Transverse colon (tissue), 4 donors: ENCODE results near the gene CD164. TPM values are rescaled to one million over a fixed set of nuclear protein-coding genes. Genes with fewer than 3 reads are reported as not detected.
A peak's percentile ranks its signal among the peaks of the same experiment; 100 is the strongest.

Experiments used
- DNase-seq: peaks from one replicate; pipeline ENCODE4 v3.0.0-alpha.2; 2019
- H3K27ac ChIP-seq, 4 donors: fragments of 200-600 bp; sonication (generic); 2 replicates each; pipeline ENCODE4 v1.5.1; 2016 to 2018; ENCODE audit warnings: inconsistent platforms in 4 of 4
- H3K27me3 ChIP-seq: fragments of 200-600 bp; sonication (generic); 2 replicates; pipeline ENCODE4 v1.5.1; 2017; ENCODE audit warnings: inconsistent platforms
- H3K36me3 ChIP-seq, 4 donors: fragments of 200-600 bp; sonication (generic); 2 replicates each; pipeline ENCODE4 v1.5.1; 2017 to 2019; ENCODE audit warnings: inconsistent platforms in 4 of 4
- H3K4me1 ChIP-seq, 4 donors: fragments of 200-600 bp; sonication (generic); 2 replicates each; pipeline ENCODE4 v1.5.1; 2017 to 2020; ENCODE audit warnings: inconsistent platforms in 4 of 4
- H3K4me3 ChIP-seq, 4 donors: fragments of 200-600 bp; sonication (generic); 1 replicate in 1 of 4; 2 replicates in 3 of 4; pipeline versions ENCODE4 v1.5.1 to v1.6.1; 2017 to 2019; ENCODE audit warnings: inconsistent platforms in 4 of 4
- H3K9me3 ChIP-seq, 2 donors: fragments of 200-600 bp; sonication (generic); 2 replicates each; pipeline ENCODE4 v1.5.1; 2017 to 2019; ENCODE audit warnings: inconsistent platforms in 2 of 2
- CTCF ChIP-seq, 5 experiments: fragments of 200-600 bp in 3 of 5; fragments of 450-650 bp in 2 of 5; sonication (generic) in 3 of 5; IDR thresholded peaks; 1 replicate in 2 of 5; 2 replicates in 3 of 5; pipeline ENCODE4 v1.5.1; 2016 to 2017; ENCODE audit warnings: antibody characterized with exemption in 5 of 5, inconsistent platforms in 3 of 5, mild to moderate bottlenecking in 2 of 5, moderate library complexity in 1 of 5
- EP300 ChIP-seq: sonication (generic); formaldehyde crosslinking; IDR thresholded peaks from one replicate; pipeline ENCODE4 v1.6.1; 2017; ENCODE audit warnings: antibody characterized with exemption, low read depth
- POLR2A ChIP-seq: fragments of 450-650 bp; IDR thresholded peaks from one replicate; pipeline ENCODE4 v1.6.1; 2016; ENCODE audit warnings: antibody characterized with exemption, mild to moderate bottlenecking, moderate library complexity
- POLR2AphosphoS5 ChIP-seq, 3 donors: sonication (generic); formaldehyde crosslinking; IDR thresholded peaks; one replicate each; pipeline ENCODE4 v1.6.1; 2016; ENCODE audit warnings: antibody characterized with exemption in 3 of 3
- WGBS, 2 donors: methylation state at CpG; one replicate each; pipeline ENCODE4 v1.1.5; 2018; ENCODE audit warnings: low coverage in 1 of 2; 5-methylcytosine and 5-hydroxymethylcytosine counted together
- in situ Hi-C, 4 donors: fragments of 200-750 bp; cut with MboI; loops; one replicate each; pipeline versions ENCODE4 v1.15.0 to v1.15.1; 2017; ENCODE audit warnings: low sequenced_read_pairs in 3 of 4, low pct_ligation_motif_present in 1 of 4, low pct_unique_long_range_greater_than_20kb in 1 of 4
- intact Hi-C: fragments of 100-400 bp; cut with DNase I; formaldehyde crosslinking; loops from one replicate; pipeline ENCODE4 v1.15.1; 2023; ENCODE audit warnings: low total_unique reads
- total RNA-seq, 4 donors: library from RNA; depleted of rRNA; stranded (reverse); fragments of >200 nt; gene quantifications; one replicate each; pipeline ENCODE4 v1.1.0, GENCODE V29; 2016

Gene CD164
- 100 to 1,000 TPM; 109 to 448 (median 313) TPM for total RNA-seq

- DNase-seq = peak; percentile 94
- Histone ChIP-seq H3K4me1 (peaks cover 11 to 52% (median 30%) of the 10 kb centered on the region in 4 donors), H3K36me3 (peaks cover 0 to 8% (median 0%) of the 10 kb centered on the region in 4 donors), H3K27ac (peak within 1 kb of the TSS; percentile 97 to 100 (median 99)), H3K4me3 (peak within 1 kb of the TSS; percentile 59 to 99 (median 83)), H3K27me3 (no peaks in the 10 kb centered on the region), H3K9me3 (no peaks in the 10 kb centered on the region)
- WGBS, 2 donors = 0 to 3% methylated on average over 5 to 46 of the region's 93 CpGs
- TF ChIP-seq POLR2AphosphoS5 (IDR thresholded peaks at IDR 0.05) = peak; percentile 99
- no peak for TF ChIP-seq EP300
- TF ChIP-seq POLR2A = peak; percentile 99
- in situ Hi-C loops (loop anchor here (5.0 to 25.0 kb wide), 7 partner anchors 73 to 845 kb away; partner anchors contain the start of genes MICAL1 (in 2 of the 4), CEP57L1 (in 1 of the 4) and SESN1 (in 1 of the 4)), intact Hi-C loops (loop anchor here (5.0 kb wide), 1 partner anchor 195 kb away; no protein-coding TSS in a partner anchor)
Observed at GRCh38 chr6:109381747-109382575, at the start of gene CD164. Gene CD164, minus strand, starts transcription at chr6:109382467. Its CDS starts 89 bp downstream, at chr6:109382378.

- no peak overlapping the region for H3K4me3 ChIP-seq
- TF ChIP-seq EP300 (no peak), POLR2A (no peak), CTCF (IDR thresholded peaks at IDR 0.05) (no peak), POLR2AphosphoS5 (IDR thresholded peaks at IDR 0.05) (no peak)
- no peaks in the 10 kb centered on the region for H3K9me3 ChIP-seq
- H3K4me1 ChIP-seq = peaks cover 4 to 11% (median 9%) of the 10 kb centered on the region in 4 donors
- H3K36me3 ChIP-seq = no peaks in the 10 kb centered on the region
- H3K27ac ChIP-seq = no peak overlapping the region
- DNase-seq = no peak
- 98% methylated on average over 3 of the region's 3 CpGs; no CpG with 5 or more reads in 1 of the 2 donors for WGBS, 2 donors
- intact Hi-C loops = no loop called here
- H3K27me3 ChIP-seq = no peaks in the 10 kb centered on the region
- in situ Hi-C loops = loop anchor here in 1 of 4 donors (25.0 kb wide), 1 partner anchor 258 kb away; the partner anchor contains the start of genes AK9 and FIG4
Observed at GRCh38 chr6:109429496-109429895, 47.2 kb upstream of the CD164 start.

GRCh38 chr6:109428889-109429477 is 46.7 kb upstream of the CD164 start:
- Histone ChIP-seq H3K36me3 (no peaks in the 10 kb centered on the region), H3K9me3 (no peaks in the 10 kb centered on the region), H3K27ac (no peak overlapping the region), H3K4me1 (peaks cover 4 to 11% (median 9%) of the 10 kb centered on the region in 4 donors), H3K27me3 (no peaks in the 10 kb centered on the region), H3K4me3 (no peak overlapping the region)
- no peak for DNase-seq
- in situ Hi-C loops = loop anchor here in 1 of 4 donors (25.0 kb wide), 1 partner anchor 258 kb away; the partner anchor contains the start of genes AK9 and FIG4
- no peak for TF ChIP-seq EP300
- TF ChIP-seq POLR2AphosphoS5 (IDR thresholded peaks at IDR 0.05) = no peak
- TF ChIP-seq CTCF (IDR thresholded peaks at IDR 0.05) = no peak
- TF ChIP-seq POLR2A = no peak
- intact Hi-C loops = no loop called here
- WGBS, 2 donors = 17 to 33% methylated on average over 7 of the region's 7 CpGs

- in situ Hi-C loops = loop anchor here in 2 of 4 donors (25.0 kb wide), 3 partner anchors 262 to 888 kb away; partner anchors contain the start of genes AK9 (in 1 of the 2) and FIG4 (in 1 of the 2)
- TF ChIP-seq EP300 = no peak
- TF ChIP-seq POLR2A = no peak
- TF ChIP-seq CTCF (IDR thresholded peaks at IDR 0.05) = no peak
- TF ChIP-seq POLR2AphosphoS5 (IDR thresholded peaks at IDR 0.05) = no peak
- no peak for DNase-seq
Observed at GRCh38 chr6:109424946-109425345, 42.7 kb upstream of the CD164 start.

More at GRCh38 chr6:109424946-109425345, 42.7 kb upstream of the CD164 start:
- H3K4me1 ChIP-seq = peaks cover 4 to 11% (median 9%) of the 10 kb centered on the region in 4 donors
- no peaks in the 10 kb centered on the region for H3K36me3 ChIP-seq
- no peak overlapping the region for H3K27ac ChIP-seq
- no peaks in the 10 kb centered on the region for H3K9me3 ChIP-seq
- intact Hi-C loops = no loop called here
- WGBS, 2 donors = 86 to 94% methylated on average over 2 of the region's 2 CpGs
- H3K4me3 ChIP-seq = no peak overlapping the region
- H3K27me3 ChIP-seq = no peaks in the 10 kb centered on the region
